GM21576 (cell line): Measurements from ENCODE around the gene TAL1.

Source experiments
- ATAC-seq: cut with Tn5 transposase; IDR thresholded peaks from one replicate; pipeline ENCODE4 v1.9.1; 2021; ENCODE audit warnings: mild to moderate bottlenecking, moderate library complexity; ENCODE audit not compliant: unreplicated experiment

TAL1 gene

DNA sequence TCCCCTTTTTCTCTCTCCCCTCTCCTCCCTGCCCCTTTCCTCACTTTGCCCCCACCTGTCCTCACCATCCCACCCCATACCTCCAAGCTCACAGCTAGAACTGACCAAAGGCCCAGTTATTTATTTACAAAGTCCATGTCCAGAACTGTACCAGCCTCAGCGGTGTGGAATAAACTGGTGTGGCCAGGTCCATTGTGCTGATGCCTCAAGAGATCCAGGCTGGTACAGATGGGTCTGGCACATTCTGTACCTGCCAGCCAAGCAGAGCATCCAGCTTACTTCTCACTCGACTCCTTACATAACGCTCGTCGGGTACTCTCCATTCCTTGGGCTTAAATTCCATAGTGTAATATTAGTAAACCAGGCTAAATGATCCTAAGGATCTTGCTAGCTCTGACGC lies 54.0 kb downstream of the TAL1 start:
- ATAC-seq, result no peak

DNA sequence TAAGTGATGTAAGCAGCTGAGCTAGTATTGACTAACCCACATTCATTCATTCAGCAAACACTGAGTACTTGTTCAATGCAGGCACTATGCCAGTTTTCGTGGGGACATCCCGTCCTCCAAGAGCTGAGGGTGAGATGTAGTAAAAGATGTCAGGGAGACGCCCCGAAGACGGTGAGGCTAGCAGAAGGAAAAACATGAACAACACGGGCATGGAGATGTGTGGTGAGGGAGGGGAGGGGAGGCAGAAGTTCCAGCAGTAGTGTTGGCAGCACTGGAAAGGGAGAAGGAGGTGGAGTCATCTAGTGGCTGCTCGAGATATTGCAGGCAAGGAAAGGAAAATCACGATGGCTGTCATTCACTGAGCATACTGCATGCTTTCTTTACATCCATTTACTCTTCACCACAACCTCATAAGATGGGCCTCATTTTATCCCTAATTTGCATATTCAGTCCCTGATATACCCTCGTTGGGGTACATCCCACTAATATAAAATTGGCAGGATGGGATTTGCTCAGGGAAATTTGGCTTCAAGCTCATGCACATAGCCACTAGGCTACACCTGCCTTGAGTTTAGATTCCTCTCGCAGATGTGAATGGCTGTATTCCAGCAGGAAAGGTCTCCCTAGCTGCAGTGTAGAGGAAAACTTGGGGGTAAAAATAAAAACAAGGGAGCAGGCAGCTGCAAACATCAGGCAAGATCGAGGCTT lies 56.6 kb downstream of the TAL1 start:
- ATAC-seq, result peak; percentile 48

DNA sequence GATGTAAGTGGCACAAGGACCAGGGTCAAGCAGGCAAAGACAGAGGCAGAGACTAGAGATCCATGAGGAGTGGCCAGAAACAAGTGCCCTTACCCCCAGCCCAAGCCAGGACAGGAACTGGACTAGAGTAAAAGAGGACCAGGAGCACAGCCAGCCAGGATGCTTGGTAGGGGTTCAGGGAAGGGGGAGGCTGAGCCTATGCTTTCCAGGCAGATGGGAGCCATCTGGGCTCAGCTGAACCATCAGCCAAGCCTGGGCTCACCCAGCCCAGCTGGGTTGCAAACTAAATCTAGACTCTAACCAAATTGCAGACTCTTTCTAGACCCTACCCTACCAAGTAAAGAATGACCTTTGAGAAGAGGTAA lies 57.4 kb downstream of the TAL1 start:
- no peak for ATAC-seq

DNA sequence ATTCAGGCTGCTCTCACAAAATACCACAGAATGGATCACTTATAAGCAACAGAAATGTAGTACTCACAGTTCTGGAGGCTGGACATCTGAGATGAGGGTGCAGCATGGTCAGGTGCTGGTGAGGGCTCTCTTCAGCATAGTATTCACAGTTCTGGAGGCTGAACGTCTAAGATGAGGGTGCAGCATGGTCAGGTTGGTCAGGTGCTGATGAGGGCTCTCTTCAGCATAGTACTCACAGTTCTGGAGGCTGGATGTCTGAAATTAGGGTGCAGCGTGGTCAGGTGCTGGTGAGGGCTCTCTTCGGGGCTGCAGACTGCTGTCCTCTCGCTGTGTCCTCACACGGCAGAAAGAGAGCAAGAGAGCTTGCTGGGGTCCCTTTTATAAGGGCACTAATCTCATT lies 59.2 kb downstream of the TAL1 start:
- ATAC-seq, result no peak
